Ishikawa (cell line): ENCODE results near the gene GASK1A.

Experiments
- USF1 ChIP-seq: IDR thresholded peaks from 2 replicates; pipeline ENCODE4 v1.6.1; 2012
- YY1 ChIP-seq: IDR thresholded peaks from 2 replicates; pipeline ENCODE4 v1.6.1; 2012; ENCODE audit warnings: low read depth

GRCh38 chr3:42970557-42970956 lies 8.6 kb upstream of the GASK1A start:
- TF ChIP-seq YY1: no peak
- TF ChIP-seq USF1: no peak
